Measurements from ENCODE around the gene EPB41L2.
"Not testable (repeated sequence)": the region's sequence is repeated elsewhere in the genome, so short reads cannot be mapped to it uniquely, and the experiment has no call there.

The EPB41L2 gene
- total RNA-seq: 9.5 to 11.2 reads per million in 2 donors

- DNase-seq: peak; percentile 44 to 78 (median 64)
Measured at GRCh38 chr6:131063028-131063763, at the start of gene EPB41L2. Gene EPB41L2, minus strand, starts transcription at chr6:131063245. Its CDS starts 106,760 bp downstream, at chr6:130956485.

DNA sequence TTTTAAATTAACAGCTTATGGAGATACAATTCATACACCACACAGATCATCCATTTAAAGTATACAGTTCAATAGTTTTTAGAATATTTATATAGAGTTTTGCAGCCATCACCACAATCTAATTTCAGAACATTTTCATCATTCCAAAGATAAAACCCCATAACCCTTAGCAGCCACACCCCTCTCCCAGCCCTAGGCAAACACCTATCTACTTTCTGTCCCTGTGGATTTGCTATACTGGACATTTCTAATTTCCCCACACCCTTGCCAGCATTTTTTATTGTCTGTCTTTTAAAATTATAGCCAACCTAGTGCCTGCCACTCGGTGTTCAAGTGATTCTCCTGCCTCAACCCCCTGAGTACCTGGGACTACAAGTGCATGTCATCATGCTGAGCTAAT lies 49.2 kb upstream of the EPB41L2 start:
- DNase-seq: no peak

- no peak for DNase-seq
Measured at GRCh38 chr6:131107151-131107550, 44.1 kb upstream of the EPB41L2 start.

- no peak for DNase-seq
Measured at GRCh38 chr6:131103901-131104300, 40.9 kb upstream of the EPB41L2 start.

DNA sequence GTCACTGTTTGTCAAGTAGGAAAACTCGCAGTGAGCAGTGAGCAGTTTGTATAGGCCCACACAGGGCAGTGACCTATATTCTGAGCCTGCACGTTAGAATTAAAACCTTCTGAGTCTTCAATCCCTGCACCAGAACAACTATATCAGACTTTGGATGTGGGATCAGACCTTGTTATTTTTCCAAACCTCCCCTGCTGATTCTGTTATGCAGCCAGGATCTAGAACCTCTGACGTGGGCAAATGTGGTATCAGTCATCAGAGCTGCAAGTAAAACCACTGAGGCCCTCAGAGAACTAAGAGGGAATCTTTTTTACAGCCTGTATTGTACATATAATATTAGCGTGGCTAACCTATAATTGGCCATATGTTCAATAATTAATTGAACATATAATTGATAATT lies 40.3 kb upstream of the EPB41L2 start:
- DNase-seq: no peak

GRCh38 chr6:131101911-131102680 lies 39.1 kb upstream of the EPB41L2 start:
- no peak for DNase-seq

- DNase-seq: no peak
Measured at GRCh38 chr6:131096786-131097185, 33.7 kb upstream of the EPB41L2 start.

GRCh38 chr6:131093334-131093733 lies 30.3 kb upstream of the EPB41L2 start:
- DNase-seq: no peak

GRCh38 chr6:131091944-131092343 lies 28.9 kb upstream of the EPB41L2 start:
- DNase-seq: not testable (repeated sequence)

- not testable (repeated sequence) for DNase-seq
Measured at GRCh38 chr6:131090339-131090738, 27.3 kb upstream of the EPB41L2 start.

DNA sequence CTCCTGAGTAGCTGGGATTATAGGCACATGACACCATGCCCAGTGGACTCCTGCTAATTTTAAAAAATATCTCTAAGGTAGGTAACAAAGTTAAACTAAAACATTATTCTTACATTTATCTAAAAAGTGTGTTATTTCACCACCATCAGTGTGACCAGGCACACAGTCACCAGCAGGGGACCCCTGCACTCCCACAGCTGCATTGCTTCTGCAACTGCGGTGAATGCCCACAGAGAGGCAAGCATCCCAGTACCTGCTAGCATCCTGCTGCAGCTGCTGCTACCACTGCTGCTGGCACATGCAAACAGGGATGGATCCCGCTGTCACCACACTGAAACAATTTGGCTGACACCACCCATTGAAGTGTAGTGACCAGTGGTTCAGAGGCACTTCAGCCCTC lies 21.9 kb upstream of the EPB41L2 start:
- DNase-seq: no peak

- DNase-seq: no peak
Measured at GRCh38 chr6:131083687-131084086, 20.6 kb upstream of the EPB41L2 start.

DNA sequence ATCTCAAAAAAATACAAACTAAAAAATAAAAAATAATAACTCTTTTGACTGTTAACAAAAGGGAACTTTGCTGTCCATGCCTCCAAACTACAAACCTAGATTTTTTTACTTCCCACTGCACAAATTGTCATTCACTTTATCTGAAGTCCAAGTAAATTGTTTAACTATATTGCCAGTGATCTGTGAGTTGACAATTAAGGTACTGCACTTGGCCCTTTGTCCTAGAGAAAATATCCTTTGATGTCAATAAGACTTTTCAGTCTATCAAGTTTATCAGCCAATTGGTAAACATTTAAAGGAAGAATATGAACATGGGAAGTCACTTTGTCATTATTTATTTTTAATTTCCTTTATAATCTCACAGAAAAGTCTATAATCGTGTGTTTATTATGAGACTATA lies 19.3 kb upstream of the EPB41L2 start:
- no peak for DNase-seq

GRCh38 chr6:131080084-131080483 lies 17.0 kb upstream of the EPB41L2 start:
- no peak for DNase-seq

DNA sequence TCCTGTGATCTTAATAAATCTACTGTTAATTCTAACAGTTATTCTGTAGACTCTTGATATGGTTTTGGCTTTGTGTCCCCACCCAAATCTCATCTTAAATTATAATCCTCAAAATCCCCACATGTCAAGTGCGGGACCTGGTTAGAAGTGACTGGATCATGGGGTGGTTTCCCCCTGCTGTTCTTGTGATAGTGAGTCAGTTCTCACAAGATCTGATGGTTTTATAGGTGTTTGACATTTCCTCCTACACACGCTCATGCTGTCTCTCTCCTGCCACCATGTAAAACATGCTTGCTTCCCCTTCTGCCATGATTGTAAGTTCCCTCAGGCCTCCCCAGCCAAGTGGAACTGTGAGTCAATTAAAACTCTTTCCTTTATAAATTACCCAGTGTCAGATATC lies 10.5 kb upstream of the EPB41L2 start:
- DNase-seq: no peak

DNA sequence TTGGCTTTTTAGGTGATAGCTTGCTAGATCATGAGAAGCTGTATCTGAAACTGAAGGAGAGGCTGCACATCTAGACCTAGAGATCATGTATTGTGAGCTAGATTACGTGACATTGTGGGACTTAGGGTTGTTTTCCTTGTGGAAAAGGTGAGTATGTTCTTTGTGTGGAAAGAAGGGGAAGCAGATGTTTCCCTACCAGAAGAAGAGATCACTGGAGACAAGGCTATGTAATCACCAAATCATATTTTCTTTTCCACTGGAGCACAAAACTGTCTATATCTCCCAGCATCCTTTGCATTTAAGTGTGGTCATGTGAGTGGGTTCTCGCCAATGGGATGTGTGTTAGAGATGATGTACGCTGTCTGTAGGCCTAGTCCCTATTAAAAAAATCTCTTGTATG lies 7.0 kb upstream of the EPB41L2 start:
- no peak for DNase-seq

DNA sequence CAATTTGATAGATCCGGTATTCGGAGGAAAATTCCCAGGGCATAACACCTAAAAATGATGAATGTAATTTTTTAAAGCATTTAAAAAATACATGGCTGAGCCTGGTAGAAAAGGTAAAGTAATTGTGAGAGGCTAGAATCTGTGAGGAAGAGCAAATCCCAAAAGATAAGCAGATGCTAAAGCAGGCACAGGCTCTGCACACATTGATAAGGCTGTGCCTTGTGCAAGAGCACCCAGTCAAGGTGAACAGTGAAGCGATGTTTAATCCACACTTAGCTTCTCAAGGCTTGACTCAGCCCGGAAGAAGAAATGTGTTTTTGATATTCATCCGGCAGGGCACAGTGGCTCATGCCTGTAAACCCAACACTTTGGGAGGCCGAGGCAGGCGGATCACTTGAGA lies 5.1 kb upstream of the EPB41L2 start:
- DNase-seq: no peak

DNA sequence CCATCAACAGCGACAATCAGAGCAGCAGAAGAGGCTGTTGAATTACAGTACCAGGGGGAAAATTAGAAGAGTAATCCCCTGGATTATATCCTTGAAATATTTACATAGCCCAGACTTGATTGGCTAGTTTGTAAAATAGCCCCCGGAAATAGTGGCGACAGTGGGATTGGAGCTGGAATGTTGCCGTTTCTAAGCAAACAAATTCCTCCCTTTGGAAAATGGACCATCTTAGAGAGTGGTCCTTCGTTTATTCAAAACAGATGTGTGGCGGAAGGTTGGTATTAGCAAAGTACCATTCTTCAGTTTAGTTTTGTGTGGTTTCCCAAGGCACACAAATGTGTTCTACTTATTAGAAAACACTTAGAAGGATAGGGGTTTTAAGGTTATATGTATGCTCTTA lies 4.5 kb upstream of the EPB41L2 start:
- no peak for DNase-seq

GRCh38 chr6:131065824-131066171 lies 2.8 kb upstream of the EPB41L2 start:
- no peak for DNase-seq

DNA sequence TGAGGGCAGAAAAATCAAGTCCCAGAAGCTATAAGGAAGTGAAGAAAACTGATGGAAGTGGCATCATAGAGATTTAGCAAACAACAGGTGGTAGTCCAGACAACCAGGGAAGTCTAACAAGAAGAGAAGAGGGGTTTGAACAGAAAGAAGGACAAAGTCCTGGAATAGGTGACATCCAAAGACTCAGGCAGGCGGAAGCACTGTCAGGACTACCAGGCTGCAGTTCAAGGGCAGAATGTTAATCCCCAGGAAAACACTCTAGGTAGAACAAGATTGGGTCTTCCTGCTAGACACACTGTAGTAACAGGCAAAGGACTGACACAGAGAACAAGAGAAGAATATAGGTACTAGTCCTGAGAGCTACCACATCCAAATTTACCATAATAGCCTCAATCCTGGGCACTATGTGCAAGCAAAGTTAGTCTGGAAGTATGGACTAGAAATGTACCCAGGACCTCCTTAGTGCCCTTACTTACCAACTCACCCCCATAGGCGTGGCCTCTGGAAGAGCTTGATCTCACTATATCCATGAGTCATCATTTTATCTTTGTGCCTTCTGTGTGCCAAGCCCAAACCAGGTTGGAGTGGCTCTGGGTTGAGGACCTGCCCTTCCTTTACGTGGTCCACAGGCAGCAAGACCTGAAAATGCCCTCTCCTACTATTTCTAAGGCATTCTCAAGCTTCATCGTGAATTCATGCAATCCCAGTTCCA lies 2.2 kb upstream of the EPB41L2 start:
- DNase-seq: no peak

- DNase-seq: no peak
Measured at GRCh38 chr6:131063764-131064272, 773 bp upstream of the EPB41L2 start.

DNA sequence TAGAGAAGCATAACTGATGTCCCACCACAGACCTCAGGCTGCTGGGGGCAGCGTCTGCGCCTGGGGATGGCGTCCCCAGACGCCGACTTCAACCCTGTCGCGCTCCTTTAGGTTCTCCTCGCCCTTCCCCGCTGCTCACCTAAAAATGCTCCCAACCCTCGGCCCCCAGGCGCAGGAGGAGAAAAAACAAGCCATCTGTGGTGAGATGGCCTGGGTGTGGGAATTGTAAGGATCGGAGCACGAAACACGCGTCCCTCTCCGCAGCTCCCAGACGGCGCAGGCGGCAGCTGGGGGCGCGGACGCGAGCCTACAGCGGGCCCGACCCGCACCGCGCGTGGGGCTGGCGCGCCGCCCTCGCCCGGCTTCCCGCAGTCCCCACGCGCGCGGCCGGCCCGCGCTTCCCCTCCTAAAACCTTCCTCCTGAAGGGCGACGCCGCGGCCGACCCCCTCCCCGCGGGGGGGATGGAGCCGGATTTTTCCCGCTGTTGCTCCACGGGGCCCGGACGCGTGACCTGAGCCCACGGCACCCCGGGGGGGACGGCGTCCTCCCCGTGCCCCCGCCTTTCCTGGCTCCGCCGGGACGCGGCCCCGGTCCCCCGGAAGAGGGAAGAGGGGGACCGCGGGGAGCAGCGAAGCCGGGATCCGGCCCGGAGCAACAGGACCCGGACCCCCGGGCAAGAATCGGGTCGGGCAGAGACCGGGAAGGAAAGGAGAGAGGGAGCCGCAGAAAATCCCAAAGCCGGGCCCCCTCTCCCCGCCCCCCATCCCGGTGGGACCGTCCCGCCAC lies 611 bp downstream of the EPB41L2 start:
- DNase-seq: peak in 2 of 5 experiments; percentile 17 to 19

DNA sequence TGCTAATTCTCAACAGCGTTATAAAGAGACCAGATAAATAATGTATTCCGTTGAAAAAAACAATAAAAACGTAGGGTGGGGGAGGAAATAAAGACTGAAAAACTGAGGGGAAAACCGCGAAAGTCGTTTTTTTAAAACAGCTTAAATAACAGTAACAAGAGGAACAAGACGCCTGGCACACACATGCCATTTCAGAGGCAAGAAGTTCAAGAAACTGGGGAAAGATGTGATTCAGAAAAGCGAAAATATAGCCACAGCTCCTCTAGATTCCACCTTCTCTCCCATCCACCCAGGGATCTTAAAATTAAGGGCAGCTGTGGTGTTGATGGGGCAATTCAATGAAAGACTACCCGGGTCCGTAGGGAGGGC lies 1.3 kb downstream of the EPB41L2 start:
- no peak for DNase-seq

Data from T-helper 2 cell (primary cell).